ENCODE measurements around the gene FXYD1.

GRCh38 chr19:35162471-35163326, 24.1 kb downstream of the FXYD1 start:
- TF ChIP-seq FOXM1 (IDR thresholded peaks at IDR 0.05; ENCODE audit: borderline replicate concordance) (no peak), SUZ12 (IDR thresholded peaks at IDR 0.05) (no peak)
